Measurements from ENCODE around the gene COL5A2. TPM values are rescaled to one million over a fixed set of nuclear protein-coding genes. Genes with fewer than 3 reads are reported as not detected.

COL5A2 gene
- total RNA-seq, 1 donor from 2014 or later: 11.2 TPM

- Mint-ChIP-seq H3K9me3 (no peaks in the 10 kb centered on the region), H3K27me3 (ENCODE audit: insufficient read depth, low read depth) (no peaks in the 10 kb centered on the region), H3K4me3 (no peak overlapping the region), H3K4me1 (peaks cover 8% of the 10 kb centered on the region), H3K36me3 (no peaks in the 10 kb centered on the region), H3K27ac (no peak overlapping the region)
- Histone ChIP-seq H3K4me1 (no peaks in the 10 kb centered on the region), H3K36me3 (no peaks in the 10 kb centered on the region), H2AFZ (replicated peaks) (no peak overlapping the region), H3K4me2 (no peak overlapping the region), H3K4me3 (no peak overlapping the region), H4K20me1 (ENCODE audit: low read depth) (no peaks in the 10 kb centered on the region), H3K9me3 (ENCODE audit: low read depth) (no peaks in the 10 kb centered on the region), H3K79me2 (ENCODE audit: low read depth) (no peaks in the 10 kb centered on the region), H3K27ac (no peak overlapping the region), H3F3A (ENCODE audit: low read depth) (no peaks in the 10 kb centered on the region), H3K27me3 (no peaks in the 10 kb centered on the region), H3K9ac (no peak overlapping the region)
- TF ChIP-seq EZH2 (IDR thresholded peaks at IDR 0.05): no peak
- TF ChIP-seq, protein P1, sequence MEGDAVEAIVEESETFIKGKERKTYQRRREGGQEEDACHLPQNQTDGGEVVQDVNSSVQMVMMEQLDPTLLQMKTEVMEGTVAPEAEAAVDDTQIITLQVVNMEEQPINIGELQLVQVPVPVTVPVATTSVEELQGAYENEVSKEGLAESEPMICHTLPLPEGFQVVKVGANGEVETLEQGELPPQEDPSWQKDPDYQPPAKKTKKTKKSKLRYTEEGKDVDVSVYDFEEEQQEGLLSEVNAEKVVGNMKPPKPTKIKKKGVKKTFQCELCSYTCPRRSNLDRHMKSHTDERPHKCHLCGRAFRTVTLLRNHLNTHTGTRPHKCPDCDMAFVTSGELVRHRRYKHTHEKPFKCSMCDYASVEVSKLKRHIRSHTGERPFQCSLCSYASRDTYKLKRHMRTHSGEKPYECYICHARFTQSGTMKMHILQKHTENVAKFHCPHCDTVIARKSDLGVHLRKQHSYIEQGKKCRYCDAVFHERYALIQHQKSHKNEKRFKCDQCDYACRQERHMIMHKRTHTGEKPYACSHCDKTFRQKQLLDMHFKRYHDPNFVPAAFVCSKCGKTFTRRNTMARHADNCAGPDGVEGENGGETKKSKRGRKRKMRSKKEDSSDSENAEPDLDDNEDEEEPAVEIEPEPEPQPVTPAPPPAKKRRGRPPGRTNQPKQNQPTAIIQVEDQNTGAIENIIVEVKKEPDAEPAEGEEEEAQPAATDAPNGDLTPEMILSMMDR (IDR thresholded peaks at IDR 0.05): no peak
- no peak for TF ChIP-seq EZH2phosphoT487 (IDR thresholded peaks at IDR 0.05)
- no peak for DNase-seq (ENCODE audit: low spot score)
Observed at GRCh38 chr2:189159717-189160116, 19.8 kb downstream of the COL5A2 start.

GRCh38 chr2:189159273-189159672 lies 20.3 kb downstream of the COL5A2 start:
- no peak overlapping the region for H2AFZ ChIP-seq (replicated peaks)
- no peaks in the 10 kb centered on the region for H3K79me2 ChIP-seq (ENCODE audit: low read depth)
- H3K9ac ChIP-seq: no peak overlapping the region
- no peak overlapping the region for H3K27ac ChIP-seq
- H3K4me3 ChIP-seq: no peak overlapping the region
- no peak for DNase-seq (ENCODE audit: low spot score)
- Mint-ChIP-seq H3K27ac (no peak overlapping the region), H3K4me3 (no peak overlapping the region), H3K4me1 (peaks cover 8% of the 10 kb centered on the region), H3K36me3 (no peaks in the 10 kb centered on the region), H3K27me3 (ENCODE audit: insufficient read depth, low read depth) (peaks cover under 1% of the 10 kb centered on the region), H3K9me3 (no peaks in the 10 kb centered on the region)
- no peaks in the 10 kb centered on the region for H3K27me3 ChIP-seq
- H3K4me2 ChIP-seq: no peak overlapping the region
- TF ChIP-seq, protein P1 (IDR thresholded peaks at IDR 0.05): no peak
- TF ChIP-seq EZH2phosphoT487 (IDR thresholded peaks at IDR 0.05): no peak
- TF ChIP-seq EZH2 (IDR thresholded peaks at IDR 0.05): no peak
- H3K9me3 ChIP-seq (ENCODE audit: low read depth): no peaks in the 10 kb centered on the region
- H3K36me3 ChIP-seq: no peaks in the 10 kb centered on the region
- no peaks in the 10 kb centered on the region for H3F3A ChIP-seq (ENCODE audit: low read depth)
- no peaks in the 10 kb centered on the region for H3K4me1 ChIP-seq
- H4K20me1 ChIP-seq (ENCODE audit: low read depth): no peaks in the 10 kb centered on the region

GRCh38 chr2:189157939-189158338 lies 21.6 kb downstream of the COL5A2 start:
- no peaks in the 10 kb centered on the region for H3K27me3 ChIP-seq
- Mint-ChIP-seq H3K27ac (no peak overlapping the region), H3K9me3 (no peaks in the 10 kb centered on the region), H3K4me1 (no peaks in the 10 kb centered on the region), H3K4me3 (no peak overlapping the region), H3K36me3 (no peaks in the 10 kb centered on the region), H3K27me3 (ENCODE audit: insufficient read depth, low read depth) (peaks cover 2% of the 10 kb centered on the region)
- DNase-seq (ENCODE audit: low spot score): no peak
- no peak overlapping the region for H3K4me2 ChIP-seq
- no peaks in the 10 kb centered on the region for H4K20me1 ChIP-seq (ENCODE audit: low read depth)
- H3F3A ChIP-seq (ENCODE audit: low read depth): no peaks in the 10 kb centered on the region
- no peak overlapping the region for H2AFZ ChIP-seq (replicated peaks)
- H3K9ac ChIP-seq: no peak overlapping the region
- no peaks in the 10 kb centered on the region for H3K79me2 ChIP-seq (ENCODE audit: low read depth)
- no peaks in the 10 kb centered on the region for H3K4me1 ChIP-seq
- H3K36me3 ChIP-seq: no peaks in the 10 kb centered on the region
- TF ChIP-seq EZH2 (IDR thresholded peaks at IDR 0.05) (no peak), EZH2phosphoT487 (IDR thresholded peaks at IDR 0.05) (no peak)
- TF ChIP-seq, protein P1 (IDR thresholded peaks at IDR 0.05): no peak
- no peak overlapping the region for H3K27ac ChIP-seq
- no peaks in the 10 kb centered on the region for H3K9me3 ChIP-seq (ENCODE audit: low read depth)
- no peak overlapping the region for H3K4me3 ChIP-seq
